GM12878 (cell line): ENCODE results near the gene TNFAIP8L3. TPM values are rescaled to one million over a fixed set of nuclear protein-coding genes. Genes with fewer than 3 reads are reported as not detected.

Source experiments
- ATAC-seq: fragments of 200-7000 bp; cut with Tn5 transposase; 3 replicates; pipeline ENCODE4 v1.9.1; 2020; ENCODE audit warnings: mild to moderate bottlenecking, moderate library complexity
- BruUV-seq: library from RNA; stranded (reverse); fragments of 400-500 nt; replicated peaks from 2 replicates; lab custom pipeline; 2021; lab: Mats Ljungman, UMichigan
- CTCF ChIA-PET: fragments of 300-600 bp; sonication (Branson Sonifier 250); formaldehyde crosslinking; extraction: SDS; loops from one replicate; lab custom pipeline; 2021; ENCODE audit warnings: inconsistent platforms; lab: Yijun Ruan, JAX
- POLR2A ChIA-PET: fragments of 350-600 bp; formaldehyde crosslinking; extraction: SDS; loops from one replicate; lab custom pipeline; 2021; ENCODE audit warnings: inconsistent platforms; lab: Charles Lee
- RAD21 ChIA-PET: fragments of 300-600 bp; sonication (Branson Sonifier 250); formaldehyde crosslinking; loops from one replicate; lab custom pipeline; 2023; ENCODE audit warnings: antibody characterized with exemption; ENCODE audit not compliant: unreplicated experiment; lab: Charles Lee
- SMC1A ChIA-PET: fragments of 300-600 bp; sonication (Branson Sonifier 250); formaldehyde crosslinking; loops from one replicate; lab custom pipeline; 2023; ENCODE audit not compliant: unreplicated experiment, uncharacterized antibody; lab: Charles Lee
- DNase-seq: peaks from one replicate; pipeline ENCODE4 v3.0.0-alpha.2; 2011; ENCODE audit warnings: low read depth, low spot score
- FAIRE-seq: peaks from 3 replicates; lab custom pipeline; 2011; peaks lifted over from hg19 to GRCh38; lab: Jason Lieb, UNC
- H2AFZ ChIP-seq: 2 replicates; pipeline ENCODE4 v1.6.0; 2011; ENCODE audit warnings: low read depth, low read length, control low read depth; ENCODE audit not compliant: control insufficient read depth
- H3K27ac ChIP-seq: 2 replicates; pipeline ENCODE4 v1.5.1; 2011; ENCODE audit warnings: control low read depth; ENCODE audit not compliant: control insufficient read depth, insufficient read depth
- H3K27me3 ChIP-seq, 2 experiments: replicated peaks in 1 of 2; 2 replicates each; pipeline versions ENCODE4 v1.6.0 to v1.6.1; 2011; ENCODE audit warnings: low read length in 1 of 2; ENCODE audit not compliant: control insufficient read depth in 2 of 2, insufficient read depth in 2 of 2
- H3K36me3 ChIP-seq, 2 experiments: 2 replicates each; pipeline ENCODE4 v1.5.1; 2011; ENCODE audit warnings: low read length in 1 of 2; ENCODE audit not compliant: control insufficient read depth in 2 of 2, insufficient read depth in 2 of 2
- H3K4me1 ChIP-seq: 2 replicates; pipeline ENCODE4 v1.6.1; 2011; ENCODE audit warnings: mild to moderate bottlenecking, low read length, moderate library complexity, mixed read lengths; ENCODE audit not compliant: control insufficient read depth, insufficient read depth
- H3K4me2 ChIP-seq: 2 replicates; pipeline ENCODE4 v1.6.0; 2011; ENCODE audit warnings: control low read depth; ENCODE audit not compliant: control insufficient read depth, insufficient read depth
- H3K4me3 ChIP-seq: fragments of 200-600 bp; sonication (generic); 2 replicates; pipeline ENCODE4 v1.5.1; 2016
- H3K79me2 ChIP-seq: 2 replicates; pipeline ENCODE4 v1.6.0; 2011; ENCODE audit warnings: low read length; ENCODE audit not compliant: control insufficient read depth, insufficient read depth
- H3K9ac ChIP-seq: 2 replicates; pipeline ENCODE4 v1.8.0; 2011; ENCODE audit warnings: low read length, control low read depth, mixed read lengths; ENCODE audit not compliant: control insufficient read depth, insufficient read depth
- H3K9me3 ChIP-seq: replicated peaks from 3 replicates; pipeline ENCODE4 v1.5.1; 2011; ENCODE audit warnings: mild to moderate bottlenecking, low read length; ENCODE audit not compliant: control insufficient read depth, insufficient read depth
- H4K20me1 ChIP-seq: 2 replicates; pipeline ENCODE4 v1.6.0; 2011; ENCODE audit not compliant: control insufficient read depth, insufficient read depth
- CEBPB ChIP-seq, 2 experiments: fragments of 150-350 bp in 1 of 2; IDR thresholded peaks; 2 replicates each; pipeline ENCODE4 v1.6.1; 2012 to 2014; ENCODE audit warnings: low read depth in 2 of 2, low read length in 2 of 2, borderline replicate concordance in 1 of 2, inconsistent platforms in 1 of 2
- EP300 ChIP-seq, 2 experiments: fragments of 150-350 bp in 1 of 2; IDR thresholded peaks; 2 replicates each; pipeline ENCODE4 v1.6.1; 2011 to 2012; ENCODE audit warnings: low read depth in 2 of 2, low read length in 2 of 2, borderline replicate concordance in 1 of 2, improper control_type of control experiment in 1 of 2, inconsistent platforms in 1 of 2; ENCODE audit not compliant: control insufficient read depth in 1 of 2
- HCFC1 ChIP-seq: fragments of 150-350 bp; IDR thresholded peaks from 2 replicates; pipeline ENCODE4 v1.6.1; 2014; ENCODE audit warnings: low read length
- IKZF2 ChIP-seq, 2 experiments: fragments of 450-650 bp; IDR thresholded peaks; 2 replicates each; pipeline ENCODE4 v1.6.1; 2017; ENCODE audit warnings: mild to moderate bottlenecking in 2 of 2, moderate library complexity in 2 of 2
- IRF5 ChIP-seq: fragments of 450-650 bp; IDR thresholded peaks from 2 replicates; pipeline ENCODE4 v1.6.1; 2017; ENCODE audit warnings: borderline replicate concordance
- JUND ChIP-seq: IDR thresholded peaks from 2 replicates; pipeline ENCODE4 v1.6.1; 2012; ENCODE audit warnings: low read depth, mild to moderate bottlenecking, low read length, improper control_type of control experiment, moderate library complexity
- MXI1 ChIP-seq: fragments of 150-350 bp; IDR thresholded peaks from 2 replicates; pipeline ENCODE4 v1.6.1; 2011; ENCODE audit warnings: low read depth, mild to moderate bottlenecking, inconsistent platforms, low read length, improper control_type of control experiment
- POLR2A ChIP-seq: IDR thresholded peaks from 2 replicates; pipeline ENCODE4 v1.6.1; 2011; ENCODE audit warnings: low read depth, mild to moderate bottlenecking, low read length
- SUZ12 ChIP-seq: fragments of 200-600 bp; sonication (generic); IDR thresholded peaks from one replicate; pipeline ENCODE4 v1.6.1; 2018; ENCODE audit warnings: antibody characterized with exemption, mild to moderate bottlenecking; ENCODE audit not compliant: unreplicated experiment
- ZNF207 ChIP-seq: fragments of 450-650 bp; IDR thresholded peaks from 2 replicates; pipeline ENCODE4 v1.6.1; 2014; ENCODE audit warnings: antibody characterized with exemption, mild to moderate bottlenecking, borderline replicate concordance
- WGBS: methylation state at CpG from one replicate; pipeline ENCODE4 v1.1.6; 2016; ENCODE audit warnings: low lambda C conversion rate; ENCODE audit not compliant: insufficient replicate concordance, insufficient coverage; ENCODE audit errors: missing lambda C conversion rate; 5-methylcytosine and 5-hydroxymethylcytosine counted together
- in situ Hi-C: fragments of 300-500 bp; cut with MboI; formaldehyde crosslinking; loops from 9 replicates; pipeline ENCODE4 v1.14.3; 2018; ENCODE audit warnings: mixed read lengths
- intact Hi-C: fragments of 100-400 bp; cut with micrococcal nuclease; formaldehyde crosslinking; loops from one replicate; pipeline ENCODE4 v1.14.2; 2022; ENCODE audit not compliant: unreplicated experiment
- polyA plus RNA-seq, 11 experiments: library from polyadenylated mRNA; depleted of rRNA in 4 of 11; unstranded in 6 of 11; stranded (reverse) in 5 of 11; fragments of >200 nt; fragmentation: Nextera tagmentation in 4 of 11; fragmentation: Illumina TruSeq in 1 of 11; extraction: Ambion mirVana in 4 of 11; extraction: Trizol in 1 of 11; gene quantifications; 1 replicate in 1 of 11; 2 replicates in 10 of 11; pipeline versions ENCODE4 v1.2.1 to v1.2.3, GENCODE V29; 2011 to 2016; ENCODE audit warnings: inconsistent platforms in 2 of 11, missing spikeins in 2 of 11, low read depth in 1 of 11
- total RNA-seq, 4 experiments: library from RNA; depleted of rRNA in 3 of 4; stranded (reverse); fragments of >200 nt in 3 of 4; fragmentation: Illumina TruSeq in 1 of 4; extraction: Trizol in 1 of 4; gene quantifications; 2 replicates each; pipeline versions ENCODE4 v1.2.1 to v1.2.3, GENCODE V29; 2013 to 2021

The TNFAIP8L3 gene
- total and polyA plus RNA-seq, 10 of the 15 experiments (the other 5 are each of a cell fraction or from before 2014, with no cell fraction given): 0.22 TPM; not detected in 9

- DNase-seq: no peak
- Histone ChIP-seq H3K9ac (no peak overlapping the region), H3K4me2 (no peak overlapping the region), H2AFZ (no peak overlapping the region), H3K36me3 (no peaks in the 10 kb centered on the region), H3K27ac (no peak overlapping the region), H3K4me1 (no peaks in the 10 kb centered on the region), H4K20me1 (no peaks in the 10 kb centered on the region), H3K9me3 (no peaks in the 10 kb centered on the region), H3K27me3 (no peaks in the 10 kb centered on the region; a peak in 1 of 4 replicates), H3K4me3 (no peak overlapping the region), H3K79me2 (no peaks in the 10 kb centered on the region)
- 60% methylated on average over 5 of the region's 5 CpGs for WGBS
- ChIA-PET SMC1A (interaction anchor here (1.2 kb wide), 1 partner anchor 33 kb away, joined by 5 read pairs; no protein-coding TSS in a partner anchor), POLR2A (no interaction called here), CTCF (interaction anchor here (2.6 kb wide), 1 partner anchor 60 kb away, joined by 7 read pairs; no protein-coding TSS in a partner anchor), RAD21 (no interaction called here)
- no peak for FAIRE-seq
- TF ChIP-seq MXI1: no peak
- ATAC-seq: no peak
- intact Hi-C loops: no loop called here
- in situ Hi-C loops: no loop called here
- no TSS peak for BruUV-seq
Measured at GRCh38 chr15:51129535-51130188, 35.0 kb upstream of the TNFAIP8L3 start.

GRCh38 chr15:51128701-51129100 is 34.0 kb upstream of the TNFAIP8L3 start:
- Histone ChIP-seq H4K20me1 (no peaks in the 10 kb centered on the region), H3K4me3 (no peak overlapping the region), H3K9me3 (no peaks in the 10 kb centered on the region), H3K27ac (no peak overlapping the region)
- no TSS peak for BruUV-seq
- no peak for ATAC-seq
- intact Hi-C loops: no loop called here
- DNase-seq: no peak
- in situ Hi-C loops: no loop called here
- TF ChIP-seq IKZF2 (IDR thresholded peaks at IDR 0.05) (no peak), JUND (no peak), IRF5 (no peak), CEBPB (IDR thresholded peaks at IDR 0.05; ENCODE audit: borderline replicate concordance in 1 of 2, low read depth in 2 of 2, low read length in 2 of 2) (no peak), ZNF207 (no peak), EP300 (IDR thresholded peaks at IDR 0.05; ENCODE audit: borderline replicate concordance in 1 of 2, control insufficient read depth in 1 of 2, low read depth in 2 of 2, low read length in 2 of 2) (no peak), SUZ12 (no peak), POLR2A (no peak), HCFC1 (no peak)
- TF ChIP-seq, all 136 proteins: peak for 0
- Histone ChIP-seq H3K79me2 (no peaks in the 10 kb centered on the region), H3K4me1 (no peaks in the 10 kb centered on the region), H3K9ac (no peak overlapping the region), H2AFZ (no peak overlapping the region), H3K27me3 (no peaks in the 10 kb centered on the region; a peak in 1 of 4 replicates), H3K36me3 (no peaks in the 10 kb centered on the region), H3K4me2 (no peak overlapping the region)
- no peak for FAIRE-seq
- ChIA-PET SMC1A (interaction anchor here (1.2 kb wide), 1 partner anchor 34 kb away, joined by 5 read pairs; no protein-coding TSS in a partner anchor), CTCF (interaction anchor here (1.1 to 2.6 kb wide), 2 partner anchors 59 to 220 kb away, joined by 3 to 7 read pairs; no protein-coding TSS in a partner anchor), POLR2A (no interaction called here), RAD21 (interaction anchor here (0.7 kb wide), 1 partner anchor 18 kb away, joined by 3 read pairs; no protein-coding TSS in a partner anchor)
- WGBS: 48% methylated on average over 2 of the region's 2 CpGs
